K562 (cell line): ENCODE measurements around the gene ADK. TPM values are rescaled to one million over a fixed set of nuclear protein-coding genes. Genes with fewer than 3 reads are reported as not detected.

Source experiments
- ATAC-seq: fragments of 200-7000 bp; cut with Tn5 transposase; 3 replicates; pipeline ENCODE4 v1.9.1; 2020; ENCODE audit warnings: moderate library complexity
- BruUV-seq: library from RNA; stranded (reverse); fragments of 400-500 nt; replicated peaks from 2 replicates; lab custom pipeline; 2021; lab: Mats Ljungman, UMichigan
- CTCF ChIA-PET: fragments of 300-600 bp; formaldehyde crosslinking; extraction: SDS; loops from one replicate; lab custom pipeline; 2021; ENCODE audit warnings: low intra/inter-chr PET ratio; lab: Yijun Ruan, JAX
- POLR2A ChIA-PET: fragments of 300-600, 350-650 bp; sonication (Branson Sonifier 250); formaldehyde crosslinking; extraction: SDS; loops from one replicate; lab custom pipeline; 2021; ENCODE audit warnings: antibody characterized with exemption, inconsistent platforms; lab: Yijun Ruan, JAX
- DNase-seq, 4 experiments: peaks; one replicate each; pipeline versions ENCODE4 v3.0.0 to v3.0.0-alpha.2; 2011 to 2018; ENCODE audit warnings: low spot score in 3 of 4, mixed read lengths in 3 of 4; ENCODE audit errors: extremely low read depth in 1 of 4
- FAIRE-seq: peaks from 2 replicates; lab custom pipeline; 2011; peaks lifted over from hg19 to GRCh38; lab: Jason Lieb, UNC
- H2AFZ ChIP-seq: 2 replicates; pipeline ENCODE4 v1.6.0; 2011; ENCODE audit warnings: low read depth, low read length, control low read depth, inconsistent platforms
- H3K27ac ChIP-seq: fragments of 200-600 bp; 3 replicates; pipeline ENCODE4 v1.8.0; 2011; ENCODE audit warnings: low read depth, mild to moderate bottlenecking, control low read depth, inconsistent platforms, low read length, moderate library complexity, mixed read lengths; ENCODE audit errors: extremely low read depth
- H3K27me3 ChIP-seq, 2 experiments: fragments of 300-600 bp in 1 of 2; 2 replicates in 1 of 2; 3 replicates in 1 of 2; pipeline versions ENCODE4 v1.6.0 to v1.8.0; 2011; ENCODE audit warnings: inconsistent platforms in 2 of 2, low read length in 2 of 2, mild to moderate bottlenecking in 1 of 2, mixed read lengths in 1 of 2, moderate library complexity in 1 of 2; ENCODE audit not compliant: control insufficient read depth in 2 of 2, insufficient read depth in 2 of 2
- H3K36me3 ChIP-seq: fragments of 300-600 bp; 3 replicates; pipeline ENCODE4 v1.8.0; 2011; ENCODE audit warnings: mild to moderate bottlenecking, low read length, inconsistent platforms; ENCODE audit not compliant: control insufficient read depth, insufficient read depth
- H3K4me1 ChIP-seq, 2 experiments: fragments of 200-600 bp in 1 of 2; replicated peaks in 1 of 2; 2 replicates in 1 of 2; 3 replicates in 1 of 2; pipeline versions ENCODE4 v1.5.1 to v1.8.0; 2011; ENCODE audit warnings: inconsistent platforms in 2 of 2, low read length in 2 of 2, mild to moderate bottlenecking in 1 of 2, mixed read lengths in 1 of 2, moderate library complexity in 1 of 2; ENCODE audit not compliant: control insufficient read depth in 2 of 2, insufficient read depth in 2 of 2
- H3K4me2 ChIP-seq: 2 replicates; pipeline ENCODE4 v1.6.1; 2011; ENCODE audit warnings: low read length, control low read depth, inconsistent platforms, mixed read lengths; ENCODE audit not compliant: insufficient read depth
- H3K4me3 ChIP-seq: fragments of 200-600 bp; sonication (generic), shearing (Covaris generic); 2 replicates; pipeline ENCODE4 v1.5.1; 2016; ENCODE audit warnings: control low read depth, inconsistent platforms
- H3K79me2 ChIP-seq: fragments of 200-600 bp; 3 replicates; pipeline ENCODE4 v1.8.0; 2011; ENCODE audit warnings: low read length, inconsistent platforms; ENCODE audit not compliant: control insufficient read depth, insufficient read depth
- H3K9ac ChIP-seq, 2 experiments: 2 replicates each; pipeline versions ENCODE4 v1.6.0 to v1.6.1; 2011; ENCODE audit warnings: low read depth in 2 of 2, low read length in 2 of 2, control low read depth in 1 of 2, inconsistent platforms in 1 of 2, mild to moderate bottlenecking in 1 of 2, mixed read lengths in 1 of 2; ENCODE audit not compliant: insufficient read depth in 1 of 2
- H3K9me1 ChIP-seq: one replicate; pipeline ENCODE4 v1.6.0; 2011; ENCODE audit warnings: inconsistent platforms, mild to moderate bottlenecking, low read length, moderate library complexity; ENCODE audit not compliant: control insufficient read depth, insufficient read depth
- H3K9me3 ChIP-seq: replicated peaks from 2 replicates; pipeline ENCODE4 v1.5.1; 2011; ENCODE audit warnings: low read depth, low read length, inconsistent platforms; ENCODE audit not compliant: control insufficient read depth, insufficient read depth
- H4K20me1 ChIP-seq: replicated peaks from 2 replicates; pipeline ENCODE4 v1.6.1; 2011; ENCODE audit warnings: low read length, inconsistent platforms, mixed read lengths; ENCODE audit not compliant: control insufficient read depth, insufficient read depth
- BHLHE40 ChIP-seq: IDR thresholded peaks from 2 replicates; pipeline ENCODE4 v1.6.1; 2011; ENCODE audit warnings: low read length, improper control_type of control experiment
- DDX20 ChIP-seq: fragments of 450-650 bp; IDR thresholded peaks from 2 replicates; pipeline ENCODE4 v1.6.1; 2016; ENCODE audit warnings: missing genetic modification characterization, low read depth, mild to moderate bottlenecking, missing compliant biosample characterization, moderate library complexity
- HOXB6 ChIP-seq: fragments of 250-450 bp; sonication (Bioruptor Pico); IDR thresholded peaks from 2 replicates; pipeline ENCODE4 v1.5.1; 2022; ENCODE audit warnings: mild to moderate bottlenecking, borderline replicate concordance
- POLR2AphosphoS2 ChIP-seq: IDR thresholded peaks from 2 replicates; pipeline ENCODE4 v1.6.1; 2012; ENCODE audit warnings: low read length, improper control_type of control experiment
- RFX1 ChIP-seq: fragments of 450-650 bp; IDR thresholded peaks from 2 replicates; pipeline ENCODE4 v1.6.1; 2016; ENCODE audit warnings: mild to moderate bottlenecking, moderate library complexity
- ZFP1 ChIP-seq: fragments of 450-650 bp; formaldehyde crosslinking; IDR thresholded peaks from 2 replicates; pipeline ENCODE4 v1.4.0; 2020; ENCODE audit warnings: mild to moderate bottlenecking, mixed read lengths
- ZNF316 ChIP-seq: fragments of 450-650 bp; IDR thresholded peaks from 2 replicates; pipeline ENCODE4 v1.6.1; 2016
- ZNF347 ChIP-seq: fragments of 450-650 bp; formaldehyde crosslinking; IDR thresholded peaks from 2 replicates; pipeline ENCODE4 v1.4.0; 2020; ENCODE audit warnings: low read depth, mild to moderate bottlenecking, moderate library complexity
- ZNF583 ChIP-seq: fragments of 250-450 bp; sonication (Bioruptor Pico); IDR thresholded peaks from 2 replicates; pipeline ENCODE4 v1.4.0; 2020
- WGBS: fragments of 100-300 bp; shearing (Covaris generic); methylation state at CpG from one replicate; pipeline ENCODE4 v1.1.6; 2016; ENCODE audit warnings: low coverage, mixed read lengths; ENCODE audit not compliant: insufficient coverage; ENCODE audit errors: missing lambda C conversion rate; 5-methylcytosine and 5-hydroxymethylcytosine counted together
- in situ Hi-C: fragments of 300-500 bp; cut with MboI; formaldehyde crosslinking; loops from 4 replicates; pipeline ENCODE4 v1.15.0; 2018; ENCODE audit warnings: inconsistent platforms, mixed read lengths
- intact Hi-C: fragments of 100-400 bp; cut with micrococcal nuclease; formaldehyde crosslinking; loops from 2 replicates; pipeline ENCODE4 v1.14.2; 2022
- polyA plus RNA-seq, 8 experiments: library from polyadenylated mRNA; depleted of rRNA in 4 of 8; stranded (reverse) in 5 of 8; unstranded in 3 of 8; fragments of >200 nt; fragmentation: Nextera tagmentation in 2 of 8; fragmentation: Illumina TruSeq in 1 of 8; extraction: Ambion mirVana in 2 of 8; extraction: Trizol in 1 of 8; gene quantifications; 2 replicates each; pipeline versions ENCODE4 v1.2.1 to v1.2.3, GENCODE V29; 2011 to 2014; ENCODE audit warnings: inconsistent platforms in 1 of 8, missing spikeins in 1 of 8
- total RNA-seq, 7 experiments: library from RNA; depleted of rRNA in 6 of 7; stranded (reverse); fragments of >200 nt in 6 of 7; fragmentation: Illumina TruSeq in 2 of 7; extraction: Trizol in 2 of 7; gene quantifications; 2 replicates each; pipeline versions ENCODE4 v1.2.1 to v1.2.3, GENCODE V29; 2011 to 2021; ENCODE audit warnings: low replicate concordance in 1 of 7

The ADK gene
- total and polyA plus RNA-seq, 9 of the 15 experiments (the other 6 are each of a cell fraction or from before 2014, with no cell fraction given): 54.2 to 97.8 (median 73.6) TPM

DNA sequence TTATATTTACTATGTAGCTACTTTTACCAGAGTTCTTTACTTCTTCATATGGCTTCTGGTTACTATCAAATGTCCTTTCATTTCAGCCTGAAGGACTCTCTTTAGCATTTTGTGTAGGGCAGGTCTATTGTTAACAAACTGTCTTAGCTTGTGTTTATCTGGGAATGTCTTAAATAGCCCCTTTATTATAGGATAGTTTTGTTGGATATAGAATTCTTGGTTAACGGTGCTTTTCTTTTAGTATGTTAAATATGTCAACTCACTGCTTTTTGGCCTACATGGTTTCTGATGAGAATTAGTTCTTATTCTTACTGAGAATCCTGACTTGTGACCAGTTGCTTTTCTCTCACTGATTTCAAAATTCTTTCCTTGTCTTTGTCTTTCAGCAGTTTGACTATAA is 169.0 kb downstream of the ADK start:
- FAIRE-seq: no peak
- no peaks in the 10 kb centered on the region for H3K4me1 ChIP-seq
- no peaks in the 10 kb centered on the region for H3K9me1 ChIP-seq
- no peak overlapping the region for H3K9ac ChIP-seq
- no peaks in the 10 kb centered on the region for H3K9me3 ChIP-seq
- no peak for ATAC-seq
- H3K36me3 ChIP-seq: peaks cover 2% of the 10 kb centered on the region; the same call in 1 of the 3 replicates
- POLR2A ChIA-PET: interaction anchor here (1.2 kb wide), 1 partner anchor 14 kb away, joined by 3 read pairs; no protein-coding TSS in a partner anchor
- 96% methylated on average over 1 of the region's 1 CpG for WGBS
- CTCF ChIA-PET: no interaction called here
- no peak overlapping the region for H3K4me2 ChIP-seq
- no peak for DNase-seq
- H4K20me1 ChIP-seq: no peaks in the 10 kb centered on the region
- H2AFZ ChIP-seq: no peak overlapping the region
- intact Hi-C loops (no loop called here), in situ Hi-C loops (no loop called here)
- BruUV-seq: no TSS peak
- H3K27me3 ChIP-seq: no peaks in the 10 kb centered on the region
- no peaks in the 10 kb centered on the region for H3K79me2 ChIP-seq
- H3K27ac ChIP-seq: no peak overlapping the region
- no peak overlapping the region for H3K4me3 ChIP-seq
- 0 out of 2 replicates have a peak, but pooled peaks have one; percentile 9 for TF ChIP-seq ZNF316
- TF ChIP-seq DDX20 (tag): no peak
- no peak for TF ChIP-seq RFX1
- no peak for TF ChIP-seq HOXB6 (CRISPR knock-in tag)
- no peak for TF ChIP-seq POLR2AphosphoS2
- TF ChIP-seq ZFP1 (CRISPR knock-in tag): peak; percentile 74; the same call in 1 of the 2 replicates
- peak; percentile 94; the same call in 1 of the 2 replicates for TF ChIP-seq ZNF583
- TF ChIP-seq ZNF347 (CRISPR knock-in tag): no peak
- no peak for TF ChIP-seq BHLHE40
